Endothelial cell of umbilical vein (primary cell): ENCODE data around the gene TUFT1. TPM values are rescaled to one million over a fixed set of nuclear protein-coding genes. Genes with fewer than 3 reads are reported as not detected.

Source experiments
- BruUV-seq: library from RNA; stranded (reverse); fragments of 400-500 nt; replicated peaks from 2 replicates; lab custom pipeline; 2021; lab: Mats Ljungman, UMichigan
- CTCF ChIA-PET: fragments of 300-600, 350-600 bp; sonication (Branson Sonifier 250); formaldehyde crosslinking; loops from one replicate; lab custom pipeline; 2021; ENCODE audit warnings: antibody characterized with exemption, inconsistent platforms; lab: Charles Lee
- POLR2A ChIA-PET: fragments of 300-600, 350-600 bp; sonication (Branson Sonifier 250); formaldehyde crosslinking; loops from one replicate; lab custom pipeline; 2021; ENCODE audit warnings: antibody characterized with exemption, inconsistent platforms; lab: Charles Lee
- DNase-seq: peaks from one replicate; pipeline ENCODE4 v3.0.0-alpha.2; 2011; ENCODE audit warnings: low read depth, low spot score
- FAIRE-seq: peaks from 2 replicates; lab custom pipeline; 2011; peaks lifted over from hg19 to GRCh38; lab: Jason Lieb, UNC
- H2AFZ ChIP-seq: 2 replicates; pipeline ENCODE4 v1.6.0; 2012; ENCODE audit warnings: low read depth, low read length, control low read depth, inconsistent platforms
- H3K27ac ChIP-seq: 2 replicates; pipeline ENCODE4 v1.5.1; 2011; ENCODE audit warnings: low read depth, mild to moderate bottlenecking, control low read depth, low read length, moderate library complexity; ENCODE audit not compliant: insufficient read depth
- H3K27me3 ChIP-seq, 2 experiments: 2 replicates each; pipeline versions ENCODE4 v1.6.0 to v1.6.1; 2011; ENCODE audit warnings: low read length in 2 of 2, mixed read lengths in 1 of 2; ENCODE audit not compliant: control insufficient read depth in 2 of 2, insufficient read depth in 2 of 2
- H3K36me3 ChIP-seq, 2 experiments: 2 replicates in 1 of 2; 3 replicates in 1 of 2; pipeline ENCODE4 v1.5.1; 2011; ENCODE audit warnings: low read length in 2 of 2, mild to moderate bottlenecking in 1 of 2, moderate library complexity in 1 of 2; ENCODE audit not compliant: control insufficient read depth in 2 of 2, insufficient read depth in 2 of 2; ENCODE audit errors: extremely low read depth in 1 of 2
- H3K4me1 ChIP-seq: 3 replicates; pipeline ENCODE4 v1.5.1; 2011; ENCODE audit warnings: mild to moderate bottlenecking, low read length; ENCODE audit not compliant: control insufficient read depth, insufficient read depth; ENCODE audit errors: extremely low read depth
- H3K4me2 ChIP-seq: 2 replicates; pipeline ENCODE4 v1.6.1; 2011; ENCODE audit warnings: low read length, control low read depth, mixed read lengths; ENCODE audit not compliant: insufficient read depth
- H3K4me3 ChIP-seq, 3 experiments: fragments of 200-600 bp in 1 of 3; sonication (generic), shearing (Covaris generic) in 1 of 3; replicated peaks in 1 of 3; 2 replicates each; pipeline ENCODE4 v1.5.1; 2011 to 2016; ENCODE audit warnings: control low read depth in 3 of 3, low read length in 3 of 3, mild to moderate bottlenecking in 2 of 3, inconsistent platforms in 1 of 3, low read depth in 1 of 3, moderate library complexity in 1 of 3; ENCODE audit not compliant: insufficient read depth in 1 of 3
- H3K79me2 ChIP-seq: 2 replicates; pipeline ENCODE4 v1.6.0; 2012; ENCODE audit warnings: low read length, inconsistent platforms; ENCODE audit not compliant: control insufficient read depth, insufficient read depth
- H3K9ac ChIP-seq: replicated peaks from 2 replicates; pipeline ENCODE3; 2011; ENCODE audit warnings: low read length, control low read depth; ENCODE audit not compliant: insufficient read depth; ENCODE audit errors: extremely low read depth
- H3K9me1 ChIP-seq: replicated peaks from 3 replicates; pipeline ENCODE4 v1.6.0; 2011; ENCODE audit warnings: mild to moderate bottlenecking, low read length; ENCODE audit not compliant: control insufficient read depth, insufficient read depth; ENCODE audit errors: extremely low read depth
- H3K9me3 ChIP-seq: replicated peaks from 2 replicates; pipeline ENCODE4 v1.5.1; 2012; ENCODE audit warnings: low read length, inconsistent platforms; ENCODE audit not compliant: control insufficient read depth, insufficient read depth
- H4K20me1 ChIP-seq: replicated peaks from 2 replicates; pipeline ENCODE3; 2011; ENCODE audit warnings: mild to moderate bottlenecking, low read length; ENCODE audit not compliant: control insufficient read depth, insufficient read depth; ENCODE audit errors: extremely low read depth
- EZH2 ChIP-seq: IDR thresholded peaks from 2 replicates; pipeline ENCODE4 v1.6.1; 2012; ENCODE audit warnings: borderline replicate concordance, low read depth, mild to moderate bottlenecking, moderate library complexity, low read length, inconsistent platforms; ENCODE audit not compliant: severe bottlenecking
- FOS ChIP-seq: IDR thresholded peaks from 2 replicates; pipeline ENCODE4 v1.6.1; 2011; ENCODE audit warnings: mild to moderate bottlenecking, low read length, moderate library complexity, borderline replicate concordance; ENCODE audit not compliant: insufficient read depth
- GATA2 ChIP-seq: IDR thresholded peaks from 2 replicates; pipeline ENCODE4 v1.7.0; 2011; ENCODE audit warnings: low read depth, mild to moderate bottlenecking, moderate library complexity, mixed read lengths, low read length; ENCODE audit not compliant: insufficient read length, insufficient read depth
- JUN ChIP-seq: IDR thresholded peaks from 2 replicates; pipeline ENCODE4 v1.6.1; 2011; ENCODE audit warnings: borderline replicate concordance, low read depth; ENCODE audit not compliant: insufficient read length, insufficient read depth
- MYC ChIP-seq: IDR thresholded peaks from one replicate; pipeline ENCODE4 v1.6.1; 2011; ENCODE audit warnings: mild to moderate bottlenecking, low read depth, low read length
- POLR2A ChIP-seq: IDR thresholded peaks from 2 replicates; pipeline ENCODE4 v1.6.1; 2012; ENCODE audit warnings: low read depth, mild to moderate bottlenecking, control low read depth, low read length
- POLR2AphosphoS5 ChIP-seq: IDR thresholded peaks from 2 replicates; pipeline ENCODE4 v1.6.1; 2012; ENCODE audit warnings: low read depth, mild to moderate bottlenecking, control low read depth, low read length, moderate library complexity; ENCODE audit not compliant: insufficient read depth
- dilution Hi-C: fragments of 300-500 bp; cut with MboI; formaldehyde crosslinking; loops from one replicate; pipeline ENCODE4 v1.15.0; 2019; ENCODE audit warnings: low sequenced_read_pairs; ENCODE audit not compliant: extremely low pct_ligation_motif_present
- intact Hi-C: fragments of 100-400 bp; cut with micrococcal nuclease; formaldehyde crosslinking; loops from one replicate; pipeline ENCODE4 v1.10.0; 2022
- polyA plus RNA-seq, 4 experiments: library from polyadenylated mRNA; depleted of rRNA in 3 of 4; stranded (reverse) in 3 of 4; unstranded in 1 of 4; fragments of >200 nt; gene quantifications; 2 replicates each; pipeline versions ENCODE4 v1.2.1 to v1.2.3, GENCODE V29; 2011 to 2012; ENCODE audit warnings: missing spikeins in 1 of 4
- total RNA-seq: library from RNA; stranded (reverse); gene quantifications from 2 replicates; pipeline ENCODE4 v1.2.3, GENCODE V29; 2021
- TF ChIP-seq, protein P1 (sequence below): IDR thresholded peaks from 2 replicates; pipeline ENCODE4 v1.6.1; 2011; ENCODE audit not compliant: insufficient read depth, insufficient read length
- TF ChIP-seq, protein P2 (sequence below), 2 donors: IDR thresholded peaks; 1 replicate in 1 of 2; 2 replicates in 1 of 2; pipeline ENCODE4 v1.5.1; 2011; ENCODE audit warnings: low read length in 2 of 2, mild to moderate bottlenecking in 2 of 2, moderate library complexity in 2 of 2, control low read depth in 1 of 2, inconsistent platforms in 1 of 2, low read depth in 1 of 2; ENCODE audit not compliant: insufficient read depth in 1 of 2; ENCODE audit errors: extremely low read depth in 1 of 2

The TUFT1 gene
- total and polyA plus RNA-seq, 2 donors (not counting 3 experiments of a cell fraction or from before 2014, with no cell fraction given) = 4.3 to 5.1 TPM

DNA sequence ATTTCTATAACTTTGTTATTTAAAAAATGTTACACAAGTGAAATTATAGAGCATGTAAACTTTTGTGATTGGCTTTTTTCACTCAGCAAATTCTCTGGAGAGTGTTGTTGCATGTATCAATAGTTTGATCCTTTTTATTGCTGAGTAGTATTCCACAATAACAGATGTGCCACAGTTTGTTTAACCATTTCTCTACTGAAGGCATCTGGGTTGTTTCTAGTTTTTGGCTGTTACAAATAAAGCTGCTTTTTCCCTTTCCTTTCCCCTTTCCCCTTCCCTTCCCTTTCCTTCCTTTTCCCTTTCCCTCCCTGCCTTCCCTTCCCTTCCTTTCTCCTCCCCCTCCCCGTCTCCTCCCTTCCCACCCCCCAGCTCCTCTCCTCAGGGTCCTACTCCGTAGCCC lies 15.9 kb downstream of the TUFT1 start:
- H3K27me3 ChIP-seq = no peaks in the 10 kb centered on the region
- H3K4me3 ChIP-seq = no peak overlapping the region
- ChIA-PET POLR2A (no interaction called here), CTCF (no interaction called here)
- dilution Hi-C loops (no loop called here), intact Hi-C loops (no loop called here)
- no peak overlapping the region for H3K27ac ChIP-seq
- no peak overlapping the region for H3K9ac ChIP-seq
- DNase-seq = no peak
- no peak overlapping the region for H2AFZ ChIP-seq
- no peak overlapping the region for H3K4me2 ChIP-seq
- no TSS peak for BruUV-seq
- no peaks in the 10 kb centered on the region for H3K9me1 ChIP-seq
- no peaks in the 10 kb centered on the region for H3K4me1 ChIP-seq
- no peaks in the 10 kb centered on the region for H4K20me1 ChIP-seq
- FAIRE-seq = no peak
- H3K9me3 ChIP-seq = no peaks in the 10 kb centered on the region
- no peaks in the 10 kb centered on the region for H3K79me2 ChIP-seq
- TF ChIP-seq, protein P1, sequence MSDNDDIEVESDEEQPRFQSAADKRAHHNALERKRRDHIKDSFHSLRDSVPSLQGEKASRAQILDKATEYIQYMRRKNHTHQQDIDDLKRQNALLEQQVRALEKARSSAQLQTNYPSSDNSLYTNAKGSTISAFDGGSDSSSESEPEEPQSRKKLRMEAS = no peak
- TF ChIP-seq FOS = no peak
- no peak for TF ChIP-seq EZH2
- no peak for TF ChIP-seq POLR2A
- TF ChIP-seq GATA2 = no peak
- no peak for TF ChIP-seq MYC
- no peak for TF ChIP-seq POLR2AphosphoS5
- no peak for TF ChIP-seq JUN
- TF ChIP-seq, protein P2, sequence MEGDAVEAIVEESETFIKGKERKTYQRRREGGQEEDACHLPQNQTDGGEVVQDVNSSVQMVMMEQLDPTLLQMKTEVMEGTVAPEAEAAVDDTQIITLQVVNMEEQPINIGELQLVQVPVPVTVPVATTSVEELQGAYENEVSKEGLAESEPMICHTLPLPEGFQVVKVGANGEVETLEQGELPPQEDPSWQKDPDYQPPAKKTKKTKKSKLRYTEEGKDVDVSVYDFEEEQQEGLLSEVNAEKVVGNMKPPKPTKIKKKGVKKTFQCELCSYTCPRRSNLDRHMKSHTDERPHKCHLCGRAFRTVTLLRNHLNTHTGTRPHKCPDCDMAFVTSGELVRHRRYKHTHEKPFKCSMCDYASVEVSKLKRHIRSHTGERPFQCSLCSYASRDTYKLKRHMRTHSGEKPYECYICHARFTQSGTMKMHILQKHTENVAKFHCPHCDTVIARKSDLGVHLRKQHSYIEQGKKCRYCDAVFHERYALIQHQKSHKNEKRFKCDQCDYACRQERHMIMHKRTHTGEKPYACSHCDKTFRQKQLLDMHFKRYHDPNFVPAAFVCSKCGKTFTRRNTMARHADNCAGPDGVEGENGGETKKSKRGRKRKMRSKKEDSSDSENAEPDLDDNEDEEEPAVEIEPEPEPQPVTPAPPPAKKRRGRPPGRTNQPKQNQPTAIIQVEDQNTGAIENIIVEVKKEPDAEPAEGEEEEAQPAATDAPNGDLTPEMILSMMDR (IDR thresholded peaks at IDR 0.05; ENCODE audit: extremely low read depth in 1 of 2, insufficient read depth in 1 of 2, low read depth in 1 of 2, low read length in 2 of 2) = no peak
- H3K36me3 ChIP-seq = no peaks in the 10 kb centered on the region
